ENCODE measurements around the gene DAPL1.

GRCh38 chr2:158829167-158829566 lies 34.0 kb downstream of the DAPL1 start:
- TF ChIP-seq, protein P1, sequence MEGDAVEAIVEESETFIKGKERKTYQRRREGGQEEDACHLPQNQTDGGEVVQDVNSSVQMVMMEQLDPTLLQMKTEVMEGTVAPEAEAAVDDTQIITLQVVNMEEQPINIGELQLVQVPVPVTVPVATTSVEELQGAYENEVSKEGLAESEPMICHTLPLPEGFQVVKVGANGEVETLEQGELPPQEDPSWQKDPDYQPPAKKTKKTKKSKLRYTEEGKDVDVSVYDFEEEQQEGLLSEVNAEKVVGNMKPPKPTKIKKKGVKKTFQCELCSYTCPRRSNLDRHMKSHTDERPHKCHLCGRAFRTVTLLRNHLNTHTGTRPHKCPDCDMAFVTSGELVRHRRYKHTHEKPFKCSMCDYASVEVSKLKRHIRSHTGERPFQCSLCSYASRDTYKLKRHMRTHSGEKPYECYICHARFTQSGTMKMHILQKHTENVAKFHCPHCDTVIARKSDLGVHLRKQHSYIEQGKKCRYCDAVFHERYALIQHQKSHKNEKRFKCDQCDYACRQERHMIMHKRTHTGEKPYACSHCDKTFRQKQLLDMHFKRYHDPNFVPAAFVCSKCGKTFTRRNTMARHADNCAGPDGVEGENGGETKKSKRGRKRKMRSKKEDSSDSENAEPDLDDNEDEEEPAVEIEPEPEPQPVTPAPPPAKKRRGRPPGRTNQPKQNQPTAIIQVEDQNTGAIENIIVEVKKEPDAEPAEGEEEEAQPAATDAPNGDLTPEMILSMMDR (conservative IDR thresholded peaks at IDR 0.05), result no peak
- no peak for TF ChIP-seq EZH2 (IDR thresholded peaks at IDR 0.05; ENCODE audit: low read depth)
